HEK293 (cell line): ENCODE measurements around the gene RUVBL1.

ENCODE experiments used
- CTCF ChIP-seq: fragments of 450-650 bp; formaldehyde crosslinking; IDR thresholded peaks from 2 replicates; pipeline ENCODE4 v1.5.1; 2016; ENCODE audit warnings: missing biosample characterization, missing genetic modification characterization
- EGR2 ChIP-seq: fragments of 450-650 bp; formaldehyde crosslinking; IDR thresholded peaks from 2 replicates; pipeline ENCODE4 v1.5.1; 2016; ENCODE audit warnings: low read depth, missing biosample characterization, missing genetic modification characterization
- SCRT1 ChIP-seq: fragments of 450-650 bp; formaldehyde crosslinking; IDR thresholded peaks from 2 replicates; pipeline ENCODE4 v1.5.1; 2016; ENCODE audit warnings: missing biosample characterization, missing genetic modification characterization, borderline replicate concordance
- ZBTB20 ChIP-seq: fragments of 450-650 bp; formaldehyde crosslinking; IDR thresholded peaks from 2 replicates; pipeline ENCODE4 v1.5.1; 2016; ENCODE audit warnings: missing biosample characterization, missing genetic modification characterization
- ZNF121 ChIP-seq: fragments of 450-650 bp; formaldehyde crosslinking; IDR thresholded peaks from 2 replicates; pipeline ENCODE4 v1.5.1; 2016; ENCODE audit warnings: missing biosample characterization, missing genetic modification characterization
- ZNF366 ChIP-seq: fragments of 450-650 bp; formaldehyde crosslinking; conservative IDR thresholded peaks from 2 replicates; pipeline ENCODE4 v1.5.1; 2016; ENCODE audit warnings: missing biosample characterization, missing genetic modification characterization
- ZNF544 ChIP-seq: fragments of 450-650 bp; formaldehyde crosslinking; IDR thresholded peaks from 2 replicates; pipeline ENCODE4 v1.5.0; 2017; ENCODE audit warnings: missing biosample characterization, missing genetic modification characterization
- ZNF580 ChIP-seq: fragments of 450-650 bp; formaldehyde crosslinking; IDR thresholded peaks from 2 replicates; pipeline ENCODE4 v1.5.1; 2016; ENCODE audit warnings: missing biosample characterization, missing genetic modification characterization
- ZNF776 ChIP-seq: fragments of 450-650 bp; formaldehyde crosslinking; IDR thresholded peaks from 2 replicates; pipeline ENCODE4 v1.5.0; 2017; ENCODE audit warnings: missing biosample characterization, missing genetic modification characterization, borderline replicate concordance
- TF ChIP-seq, protein P1 (sequence below): fragments of 450-650 bp; IDR thresholded peaks from 2 replicates; pipeline ENCODE4 v1.5.1; 2018; ENCODE audit warnings: missing biosample characterization, missing genetic modification characterization
- TF ChIP-seq, protein P2 (sequence below): fragments of 450-650 bp; formaldehyde crosslinking; IDR thresholded peaks from 2 replicates; pipeline ENCODE4 v1.5.1; 2016; ENCODE audit warnings: missing biosample characterization, missing genetic modification characterization

DNA sequence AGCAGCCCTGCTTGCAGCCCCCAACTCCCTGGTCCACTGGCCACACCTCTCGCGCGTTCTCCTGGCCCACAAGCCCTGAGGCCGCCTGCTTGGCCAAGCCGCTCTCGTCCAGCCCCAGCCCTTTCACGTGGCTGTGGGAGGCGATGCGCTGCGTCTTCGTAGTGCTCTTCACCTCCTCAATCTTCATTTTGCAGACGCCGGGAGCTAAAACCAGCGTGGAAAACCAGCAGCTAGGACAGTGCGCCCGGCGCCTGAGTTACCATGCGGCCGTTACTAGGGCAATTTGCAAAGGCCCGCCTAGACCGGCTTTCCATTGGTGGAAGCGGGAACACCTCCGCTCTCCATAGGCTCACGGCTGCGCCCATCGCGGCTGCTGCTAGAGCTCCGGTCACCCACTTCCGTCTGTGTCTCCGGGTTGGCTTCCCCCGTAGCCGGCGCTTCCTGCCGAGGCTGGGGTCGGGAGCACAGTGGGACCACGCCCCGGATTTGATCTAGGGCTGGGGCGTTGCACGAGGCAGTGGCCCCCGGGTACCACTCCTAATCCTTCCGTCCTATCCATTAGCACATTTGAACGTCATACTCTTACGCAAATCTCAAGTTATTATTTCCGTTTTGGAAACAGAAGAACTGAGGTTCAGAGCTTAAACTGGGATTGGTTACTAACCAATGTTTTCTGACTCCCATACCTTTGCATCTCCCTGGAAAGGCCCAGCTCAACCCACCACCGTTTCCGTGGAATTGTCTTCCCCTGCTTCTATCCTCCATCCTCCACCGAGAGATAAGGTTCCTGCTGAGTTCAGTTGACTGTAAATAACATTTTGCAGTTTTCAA lies at the start of gene RUVBL1:
- no peak for TF ChIP-seq ZNF544 (tag by site-specific recombination)
- no peak for TF ChIP-seq CTCF
- TF ChIP-seq, protein P1, sequence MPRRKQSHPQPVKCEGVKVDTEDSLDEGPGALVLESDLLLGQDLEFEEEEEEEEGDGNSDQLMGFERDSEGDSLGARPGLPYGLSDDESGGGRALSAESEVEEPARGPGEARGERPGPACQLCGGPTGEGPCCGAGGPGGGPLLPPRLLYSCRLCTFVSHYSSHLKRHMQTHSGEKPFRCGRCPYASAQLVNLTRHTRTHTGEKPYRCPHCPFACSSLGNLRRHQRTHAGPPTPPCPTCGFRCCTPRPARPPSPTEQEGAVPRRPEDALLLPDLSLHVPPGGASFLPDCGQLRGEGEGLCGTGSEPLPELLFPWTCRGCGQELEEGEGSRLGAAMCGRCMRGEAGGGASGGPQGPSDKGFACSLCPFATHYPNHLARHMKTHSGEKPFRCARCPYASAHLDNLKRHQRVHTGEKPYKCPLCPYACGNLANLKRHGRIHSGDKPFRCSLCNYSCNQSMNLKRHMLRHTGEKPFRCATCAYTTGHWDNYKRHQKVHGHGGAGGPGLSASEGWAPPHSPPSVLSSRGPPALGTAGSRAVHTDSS (tag by site-specific recombination), result no peak
- TF ChIP-seq EGR2 (tag by site-specific recombination), result peak; percentile 15; the same call in 1 of the 2 replicates
- no peak for TF ChIP-seq ZNF776 (tag by site-specific recombination)
- peak; percentile 78 for TF ChIP-seq ZNF366 (tag by site-specific recombination)
- no peak for TF ChIP-seq ZNF121 (tag by site-specific recombination)
- TF ChIP-seq ZBTB20 (tag by site-specific recombination), result 0 out of 2 replicates have a peak, but pooled peaks have one; percentile 29
- TF ChIP-seq, protein P2, sequence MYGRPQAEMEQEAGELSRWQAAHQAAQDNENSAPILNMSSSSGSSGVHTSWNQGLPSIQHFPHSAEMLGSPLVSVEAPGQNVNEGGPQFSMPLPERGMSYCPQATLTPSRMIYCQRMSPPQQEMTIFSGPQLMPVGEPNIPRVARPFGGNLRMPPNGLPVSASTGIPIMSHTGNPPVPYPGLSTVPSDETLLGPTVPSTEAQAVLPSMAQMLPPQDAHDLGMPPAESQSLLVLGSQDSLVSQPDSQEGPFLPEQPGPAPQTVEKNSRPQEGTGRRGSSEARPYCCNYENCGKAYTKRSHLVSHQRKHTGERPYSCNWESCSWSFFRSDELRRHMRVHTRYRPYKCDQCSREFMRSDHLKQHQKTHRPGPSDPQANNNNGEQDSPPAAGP, result no peak
- TF ChIP-seq ZNF580 (tag by site-specific recombination), result peak; percentile 89
- TF ChIP-seq SCRT1 (tag by site-specific recombination), result no peak
